GM18505 (cell line): Measurements from ENCODE around the gene CSMD2.

Experiments
- ATAC-seq: cut with Tn5 transposase; IDR thresholded peaks from one replicate; pipeline ENCODE4 v1.9.1; 2021; ENCODE audit not compliant: unreplicated experiment
- POLR2A ChIP-seq: IDR thresholded peaks from 4 replicates; pipeline ENCODE4 v1.6.1; 2011; ENCODE audit warnings: borderline replicate concordance; ENCODE audit not compliant: insufficient read depth, insufficient read length; ENCODE audit errors: extremely low read depth

CSMD2 gene

DNA sequence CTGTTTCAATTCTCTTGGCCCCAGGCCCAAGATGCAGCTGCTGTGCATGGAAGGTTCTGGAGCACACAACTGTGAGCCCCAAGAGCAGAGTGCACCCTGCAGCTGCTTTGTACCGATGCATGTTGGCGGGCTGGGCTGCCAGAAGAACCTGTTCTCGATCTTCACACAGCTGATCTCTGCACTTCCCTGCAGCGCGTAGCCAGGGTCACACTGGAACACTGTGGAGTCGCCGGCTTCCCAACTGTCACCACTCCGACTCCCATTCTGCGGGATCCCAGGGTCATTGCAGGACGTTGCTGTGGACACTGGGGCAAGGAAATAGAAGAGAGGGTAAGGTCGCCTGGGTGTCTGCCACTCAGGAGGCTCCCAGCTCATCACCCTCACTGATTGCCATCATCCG, 507.2 kb downstream of the CSMD2 start:
- ATAC-seq, result no peak
- TF ChIP-seq POLR2A, result no peak

DNA sequence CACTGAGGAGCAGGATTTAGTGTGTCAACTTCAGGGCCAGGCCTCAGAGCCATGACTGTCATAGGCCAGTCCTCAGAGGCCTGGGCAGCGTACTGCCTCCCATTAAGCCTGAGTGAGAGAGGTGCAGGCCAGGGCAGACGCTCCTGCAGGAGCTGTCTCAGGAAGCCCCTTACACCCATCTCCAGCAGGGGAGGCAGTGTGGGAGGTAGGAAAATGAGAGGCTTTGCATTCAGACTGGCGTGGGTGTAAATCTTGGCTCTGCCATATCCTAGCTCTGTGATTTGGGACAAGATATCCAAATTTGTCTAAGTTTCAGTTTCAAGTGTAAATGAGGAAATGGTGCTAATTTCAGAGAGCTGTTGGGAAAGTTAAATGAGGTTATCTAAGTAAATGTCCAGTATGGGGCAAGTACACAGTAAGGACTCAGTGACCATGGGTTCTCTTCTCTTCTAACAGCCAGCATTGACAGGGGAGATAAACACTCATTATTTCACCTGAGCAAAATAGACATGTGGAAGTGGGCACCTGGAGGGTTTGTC, 508.5 kb downstream of the CSMD2 start:
- TF ChIP-seq POLR2A, result no peak
- ATAC-seq, result no peak

DNA sequence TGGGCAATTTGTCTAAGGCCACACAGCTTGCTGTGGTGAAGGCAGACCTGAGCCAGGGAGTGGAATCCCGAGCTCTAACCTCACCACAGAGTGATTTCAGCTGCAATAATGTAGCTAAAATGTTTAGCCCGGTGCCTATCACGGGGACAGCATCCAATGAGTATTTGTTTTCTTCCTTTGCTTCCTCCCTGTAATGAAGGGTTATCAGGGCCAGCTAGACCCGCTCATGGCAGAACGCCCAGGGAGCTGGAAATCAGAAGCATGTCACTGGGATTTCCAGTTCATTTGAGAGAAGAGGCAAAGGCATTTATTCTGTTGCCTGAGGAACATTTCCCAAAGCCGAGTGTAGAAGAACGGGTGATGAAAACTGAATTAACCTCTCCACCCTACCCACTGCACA, 509.5 kb downstream of the CSMD2 start:
- TF ChIP-seq POLR2A, result no peak
- ATAC-seq, result no peak

DNA sequence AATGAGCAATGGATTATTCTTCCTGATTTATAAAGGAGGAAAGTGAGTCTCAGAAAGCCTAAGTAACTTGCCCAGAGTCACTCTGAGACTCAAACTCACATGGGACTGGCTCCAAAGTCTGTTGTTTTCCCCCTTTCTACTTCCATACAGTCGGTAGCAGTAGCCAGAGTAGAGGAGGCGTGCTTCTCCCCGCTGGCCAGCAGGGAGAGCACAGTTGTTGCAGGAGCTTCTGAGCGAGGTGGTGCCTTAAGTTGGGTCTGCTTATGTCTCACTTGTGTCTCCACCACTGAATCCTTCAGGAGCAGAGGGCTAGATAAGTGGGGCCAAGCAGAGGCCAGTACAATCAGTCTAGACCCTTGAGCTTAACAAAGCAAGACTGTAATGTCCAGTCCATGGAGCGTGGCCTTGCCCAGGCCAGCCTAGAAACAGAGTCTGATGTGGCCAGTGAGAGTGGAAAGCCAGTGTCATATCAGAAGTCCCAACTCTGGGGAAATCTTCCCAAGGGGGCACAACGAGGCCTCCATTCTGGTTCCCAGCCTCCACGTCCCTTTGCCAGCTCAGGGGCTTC, 510.7 kb downstream of the CSMD2 start:
- no peak for ATAC-seq
- no peak for TF ChIP-seq POLR2A

DNA sequence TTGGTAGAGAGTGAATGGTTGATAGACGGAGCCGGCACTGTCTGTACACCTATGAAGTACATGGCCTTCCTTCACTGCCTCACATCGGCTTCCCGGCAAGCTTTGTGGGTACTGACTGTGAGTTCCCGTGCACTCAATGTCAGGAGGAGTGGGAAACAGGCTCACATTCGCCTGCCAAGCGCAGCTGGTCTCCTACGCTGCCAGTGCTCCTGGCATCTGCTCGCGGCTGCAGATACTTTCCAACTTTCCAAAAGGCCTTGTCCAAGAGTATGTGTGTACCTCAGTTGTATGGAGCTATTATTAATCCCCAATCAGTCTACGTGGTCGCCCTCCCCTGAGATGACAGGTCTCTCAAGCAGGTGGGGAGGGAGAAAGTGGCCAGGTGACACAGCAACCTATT, 511.8 kb downstream of the CSMD2 start:
- TF ChIP-seq POLR2A, result no peak
- no peak for ATAC-seq

DNA sequence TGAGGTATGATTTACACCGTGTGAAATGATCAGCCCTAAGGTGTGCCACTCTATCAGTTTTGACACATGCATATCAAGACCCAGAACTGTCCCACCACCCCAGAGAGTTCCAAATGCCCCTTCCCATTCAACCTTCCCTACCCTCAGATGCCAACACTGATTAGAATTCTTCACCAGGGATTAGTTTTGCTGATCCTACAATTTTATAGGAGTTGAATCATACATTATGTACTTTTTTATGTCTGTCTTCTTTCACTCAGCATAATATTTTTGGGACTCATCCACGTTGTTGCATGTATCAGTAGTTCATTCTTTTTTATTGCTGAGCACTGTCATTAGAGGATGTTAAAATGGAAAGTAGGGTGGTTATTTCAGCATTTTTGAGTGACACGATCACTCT, 514.3 kb downstream of the CSMD2 start:
- TF ChIP-seq POLR2A, result no peak
- no peak for ATAC-seq

DNA sequence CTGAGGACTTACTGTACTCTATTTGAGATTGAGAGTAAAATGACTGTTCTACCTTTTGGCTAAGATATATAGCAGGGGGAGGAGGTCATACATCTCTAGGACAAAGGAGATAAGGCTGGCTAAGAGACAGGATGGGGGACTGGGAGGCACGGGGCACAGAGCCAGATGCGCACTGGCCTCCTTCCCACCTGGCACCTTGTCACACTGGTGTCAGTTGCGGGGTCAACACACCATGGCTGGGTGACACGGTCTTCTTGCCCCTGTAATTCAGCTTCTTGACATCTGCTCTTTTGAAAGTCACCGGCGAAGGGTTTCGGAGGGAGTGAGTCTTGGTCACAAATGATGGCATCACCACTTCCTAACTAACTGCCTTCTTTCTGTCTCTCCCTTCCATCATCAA, 515.3 kb downstream of the CSMD2 start:
- TF ChIP-seq POLR2A, result no peak
- no peak for ATAC-seq

DNA sequence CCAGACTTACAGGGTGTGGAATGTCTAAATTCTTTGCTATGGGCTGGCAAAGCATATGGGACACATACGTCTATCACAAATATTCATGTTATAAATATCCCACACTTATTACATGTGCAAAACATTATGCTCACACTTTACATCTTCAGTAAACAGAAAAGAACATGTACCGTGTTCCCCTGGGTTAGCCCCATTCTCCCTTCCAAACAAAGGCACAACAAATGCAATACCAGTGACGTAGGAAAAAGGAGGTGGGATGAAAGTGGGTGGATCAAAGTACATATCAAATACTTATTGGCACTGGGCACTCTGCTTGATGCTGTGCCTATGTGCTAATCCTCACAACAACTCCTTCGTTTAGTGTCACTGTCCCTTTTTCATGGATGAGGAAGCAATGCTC, 521.8 kb downstream of the CSMD2 start:
- no peak for ATAC-seq
- no peak for TF ChIP-seq POLR2A

DNA sequence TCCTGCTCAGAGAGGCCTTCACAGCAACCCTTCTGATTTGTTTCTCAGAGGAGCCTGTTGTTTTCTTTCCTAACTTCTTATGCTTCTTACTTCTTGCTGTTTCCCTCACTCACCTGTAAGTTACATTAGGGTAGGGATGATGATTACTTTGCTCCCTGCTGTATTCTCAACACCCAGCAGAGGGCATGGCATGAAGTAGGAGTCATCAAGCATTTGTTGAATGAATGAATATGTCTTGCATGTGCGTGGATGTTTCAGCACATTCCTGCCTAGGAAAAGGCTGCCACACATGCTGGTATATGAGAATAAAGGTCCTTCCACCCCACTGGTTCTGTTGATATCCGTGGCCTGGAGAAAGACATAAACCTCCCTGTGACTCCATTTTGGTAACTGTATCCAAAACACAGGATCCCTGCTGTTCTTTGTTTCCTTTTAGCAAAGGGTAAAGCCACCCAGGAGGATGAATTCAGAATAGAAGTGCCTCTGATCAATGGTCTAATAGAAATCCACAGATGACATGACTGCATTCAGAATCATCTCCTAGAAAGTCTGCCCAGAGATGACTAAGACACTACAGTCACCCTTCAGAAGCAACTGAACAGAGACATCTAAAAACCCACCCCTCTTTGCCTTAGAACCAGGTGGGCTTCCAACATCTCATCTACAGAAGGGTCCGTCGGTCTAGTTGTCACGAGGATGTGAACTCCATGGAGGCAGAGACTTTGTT, 523.8 kb downstream of the CSMD2 start:
- TF ChIP-seq POLR2A, result no peak
- ATAC-seq, result no peak

DNA sequence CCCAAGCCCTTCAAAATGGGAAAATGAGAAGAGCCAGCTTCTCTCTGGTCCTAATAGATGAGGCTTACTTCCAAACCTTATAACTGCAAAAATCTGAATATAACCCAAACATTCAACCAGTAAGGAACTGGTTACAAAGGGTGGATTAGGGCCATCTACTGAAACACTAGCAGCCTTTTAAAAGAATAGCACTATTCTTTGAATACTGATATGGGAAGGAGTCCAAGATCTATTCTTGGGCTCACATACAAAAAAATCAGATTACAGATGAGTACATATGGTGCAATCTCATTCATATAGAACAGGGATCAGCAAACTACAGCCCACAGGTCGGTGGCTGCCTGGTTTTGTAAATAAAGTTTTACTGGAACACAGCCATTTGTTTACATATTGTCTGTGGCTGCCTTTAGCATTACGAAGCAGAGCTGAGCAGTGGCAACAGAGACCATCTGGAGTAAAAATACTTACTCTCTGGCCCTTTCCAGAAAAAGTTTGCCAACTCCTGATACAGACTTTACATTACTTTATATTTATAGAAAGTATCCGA, 524.8 kb downstream of the CSMD2 start:
- no peak for ATAC-seq
- no peak for TF ChIP-seq POLR2A

DNA sequence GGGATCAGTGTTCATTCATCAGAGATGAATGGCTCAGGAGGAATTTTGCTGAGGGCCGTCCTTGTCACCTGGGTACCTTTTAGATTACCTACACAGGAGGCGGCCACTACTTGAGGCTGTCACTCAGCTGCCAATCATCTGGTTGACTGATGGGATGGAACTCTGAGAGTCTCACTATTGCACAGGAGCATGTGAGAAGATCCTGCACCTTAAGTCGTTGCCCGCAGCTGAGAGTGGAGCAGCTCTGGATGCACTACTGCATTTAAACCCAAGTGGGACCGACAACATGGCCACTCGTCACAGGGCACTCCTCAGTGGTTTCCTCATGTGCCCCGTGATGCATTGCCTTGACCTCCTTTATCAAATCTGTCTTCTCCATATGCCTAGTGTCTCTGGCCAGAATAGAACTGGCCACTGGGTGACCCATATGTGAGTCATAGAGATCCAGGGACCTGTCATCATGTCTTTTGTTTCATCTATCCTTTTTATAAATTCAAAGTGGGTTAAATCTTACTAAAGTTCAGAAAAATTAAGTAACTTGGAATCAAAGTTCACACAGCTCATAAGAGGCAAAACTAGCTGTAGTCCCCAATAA, 527.1 kb downstream of the CSMD2 start:
- no peak for TF ChIP-seq POLR2A
- ATAC-seq, result no peak

DNA sequence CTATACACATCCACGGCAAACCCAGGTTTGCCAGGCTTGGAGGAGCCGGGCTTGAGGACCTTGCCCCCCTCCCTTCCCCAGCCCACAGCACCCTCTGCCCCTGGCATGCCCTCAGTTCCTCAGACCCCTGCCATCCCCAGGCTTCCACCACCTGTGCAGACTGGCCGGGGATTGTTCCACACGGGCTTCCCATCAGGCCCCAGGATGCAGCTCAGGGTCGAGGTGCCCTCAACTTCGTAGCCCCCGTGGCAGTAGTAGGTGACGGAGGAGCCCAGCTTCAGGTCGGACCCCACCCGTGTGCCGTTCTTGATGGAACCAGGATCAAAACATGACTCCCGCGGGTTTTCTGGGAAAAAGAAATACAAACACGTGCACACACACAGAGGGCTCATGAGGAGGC, 528.8 kb downstream of the CSMD2 start:
- TF ChIP-seq POLR2A, result no peak
- ATAC-seq, result no peak

DNA sequence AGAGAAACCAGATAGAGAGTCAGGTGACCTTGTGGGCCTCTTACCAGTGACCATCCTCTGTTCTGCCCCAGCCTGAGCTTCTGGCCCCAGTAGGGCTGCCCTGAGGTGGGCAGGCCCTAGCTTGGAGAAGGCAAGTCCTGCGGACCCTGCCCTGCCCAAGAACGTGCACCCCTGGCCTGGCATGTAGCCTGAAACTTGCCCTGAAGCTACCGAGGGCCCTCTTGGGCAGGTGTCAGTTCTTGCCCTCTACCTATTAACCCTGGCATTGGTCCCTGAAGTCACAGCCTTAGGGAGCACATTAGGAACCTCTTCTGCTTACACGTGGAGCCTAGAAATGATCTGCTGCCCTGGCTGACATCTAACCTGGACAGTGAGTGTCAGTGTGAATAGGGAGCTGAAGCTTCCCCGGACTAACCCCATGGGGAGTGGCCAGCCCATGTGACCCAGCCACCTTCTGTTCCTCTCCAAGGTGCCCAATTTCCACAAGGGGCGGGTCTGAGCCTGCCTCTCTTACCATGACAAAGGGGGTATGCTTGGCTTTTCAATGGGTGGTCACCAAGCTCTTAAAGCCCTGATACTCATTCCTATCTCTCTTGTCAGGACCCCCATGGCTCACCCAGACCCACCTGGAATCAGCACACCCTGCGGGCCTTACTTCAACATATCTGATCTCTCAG, 529.6 kb downstream of the CSMD2 start:
- ATAC-seq, result no peak
- TF ChIP-seq POLR2A, result no peak
